ENCODE measurements around the gene GPR82. TPM values are rescaled to one million over a fixed set of nuclear protein-coding genes. Genes with fewer than 3 reads are reported as not detected.

The GPR82 gene
- total and polyA plus RNA-seq, 10 of the 15 experiments (the other 5 are each of a cell fraction or from before 2014, with no cell fraction given) = 0.23 to 1.7 (median 0.56) TPM

GRCh38 chrX:41761702-41762101, 37.7 kb downstream of the GPR82 start (continued):
- TF ChIP-seq E4F1 (IDR thresholded peaks at IDR 0.05; ENCODE audit: borderline replicate concordance, partially characterized antibody) (no peak), ZNF24 (IDR thresholded peaks at IDR 0.05) (no peak), TAF1 (IDR thresholded peaks at IDR 0.05; ENCODE audit: borderline replicate concordance, low read depth, low read length) (no peak), MYC (IDR thresholded peaks at IDR 0.05; ENCODE audit: insufficient read depth, insufficient read length, insufficient replicate concordance, low read length, severe bottlenecking) (no peak), NKRF (conservative IDR thresholded peaks at IDR 0.05) (no peak), FOS (IDR thresholded peaks at IDR 0.05; ENCODE audit: borderline replicate concordance, extremely low read depth, insufficient read length) (no peak), KLF5 (IDR thresholded peaks at IDR 0.05; ENCODE audit: partially characterized antibody) (no peak), HDAC2 (IDR thresholded peaks at IDR 0.05) (no peak)

Data from GM12878 (cell line).